Right cardiac atrium (tissue), 5 donors: ENCODE results near the gene C1orf53. TPM values are rescaled to one million over a fixed set of nuclear protein-coding genes. Genes with fewer than 3 reads are reported as not detected.

ENCODE experiments used
- ATAC-seq, 2 donors: fragments of 200-7000 bp; cut with Tn5 transposase; one replicate each; pipeline versions ENCODE4 v1.8.0 to v1.9.1; 2020; ENCODE audit warnings: moderate library complexity in 2 of 2, mild to moderate bottlenecking in 1 of 2
- DNase-seq, 3 donors: peaks; one replicate each; pipeline ENCODE4 v3.0.0-alpha.2; 2020
- H3K27ac ChIP-seq: one replicate; pipeline ENCODE4 v1.5.1; 2013; ENCODE audit warnings: mild to moderate bottlenecking, low read length, control low read depth, moderate library complexity
- H3K27me3 ChIP-seq: one replicate; pipeline ENCODE4 v1.6.1; 2013; ENCODE audit not compliant: control insufficient read depth, insufficient read depth
- H3K4me1 ChIP-seq: one replicate; pipeline ENCODE4 v1.6.1; 2013; ENCODE audit warnings: low read length; ENCODE audit not compliant: control insufficient read depth, insufficient read depth
- H3K4me3 ChIP-seq: one replicate; pipeline ENCODE4 v1.5.1; 2013; ENCODE audit warnings: low read length, control low read depth
- H3K9me3 ChIP-seq: one replicate; pipeline ENCODE4 v1.6.1; 2013; ENCODE audit warnings: low read length; ENCODE audit not compliant: control insufficient read depth
- WGBS: extraction: QIAGEN DNeasy Blood & Tissue Kit; methylation state at CpG from one replicate; pipeline ENCODE4 v1.1.7; 2013; 5-methylcytosine and 5-hydroxymethylcytosine counted together
- intact Hi-C, 4 donors: fragments of 100-400 bp; cut with DNase I; formaldehyde crosslinking; loops; one replicate each; pipeline versions ENCODE4 v1.11.0 to v1.14.0; 2022 to 2023
- polyA plus RNA-seq: library from polyadenylated mRNA; stranded (reverse); fragments of 200-250 nt; gene quantifications from one replicate; pipeline ENCODE4 v1.2.3, GENCODE V29; 2013
- total RNA-seq, 4 donors: library from RNA; stranded (reverse); fragmentation: NEBNext Ultra II Directional; extraction: Animal tissue kit (Norgen Biotek cat#: 25700); gene quantifications; one replicate each; pipeline ENCODE4 v1.2.1, GENCODE V29; 2021
- donor health status: healthy with polysubstance abuse.
- donor health status: DM: no; HTN: yes; CAD: no.
- donor health status: DM: no; HTN: no; CAD: no.
- donor health status: DM: no; HTN: yes; CAD: no; lungs with severe emphysema.
- donor health status: DM: yes; HTN: yes; CAD: no.

Gene C1orf53
- total and polyA plus RNA-seq, 5 donors = 4.0 to 12.7 (median 7.5) TPM

DNA sequence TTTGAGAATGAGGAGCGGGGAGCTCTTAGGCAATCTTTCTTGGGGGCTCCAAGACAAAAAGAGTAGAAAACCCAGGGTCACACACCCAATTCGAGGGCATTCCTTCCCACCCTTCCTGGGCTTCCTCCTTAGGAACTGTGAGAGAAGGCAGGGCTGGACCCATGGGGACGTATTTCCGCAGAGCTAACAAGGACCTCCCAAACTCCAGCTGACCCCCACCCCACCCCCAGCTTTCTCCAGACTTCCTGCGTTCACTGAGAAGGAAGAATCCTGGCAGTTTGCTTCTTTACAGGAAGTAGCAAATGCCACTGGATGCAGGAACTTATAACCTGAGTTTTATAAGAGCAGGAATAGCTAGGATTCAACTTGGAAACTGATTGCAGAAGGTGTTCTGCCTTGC, 12.1 kb downstream of the C1orf53 start:
- intact Hi-C loops = loop anchor here in 2 of 4 donors (10.0 kb wide), 1 partner anchor 300 kb away; no protein-coding TSS in a partner anchor
- peaks cover 14% of the 10 kb centered on the region for H3K4me1 ChIP-seq
- ATAC-seq (no peak), DNase-seq (peak in 1 of 3 donors; percentile 15)
- no peak overlapping the region for H3K4me3 ChIP-seq
- H3K27ac ChIP-seq = no peak overlapping the region
- peaks cover 2% of the 10 kb centered on the region for H3K27me3 ChIP-seq
- 23% methylated on average over 5 of the region's 5 CpGs for WGBS
- H3K9me3 ChIP-seq = no peaks in the 10 kb centered on the region

DNA sequence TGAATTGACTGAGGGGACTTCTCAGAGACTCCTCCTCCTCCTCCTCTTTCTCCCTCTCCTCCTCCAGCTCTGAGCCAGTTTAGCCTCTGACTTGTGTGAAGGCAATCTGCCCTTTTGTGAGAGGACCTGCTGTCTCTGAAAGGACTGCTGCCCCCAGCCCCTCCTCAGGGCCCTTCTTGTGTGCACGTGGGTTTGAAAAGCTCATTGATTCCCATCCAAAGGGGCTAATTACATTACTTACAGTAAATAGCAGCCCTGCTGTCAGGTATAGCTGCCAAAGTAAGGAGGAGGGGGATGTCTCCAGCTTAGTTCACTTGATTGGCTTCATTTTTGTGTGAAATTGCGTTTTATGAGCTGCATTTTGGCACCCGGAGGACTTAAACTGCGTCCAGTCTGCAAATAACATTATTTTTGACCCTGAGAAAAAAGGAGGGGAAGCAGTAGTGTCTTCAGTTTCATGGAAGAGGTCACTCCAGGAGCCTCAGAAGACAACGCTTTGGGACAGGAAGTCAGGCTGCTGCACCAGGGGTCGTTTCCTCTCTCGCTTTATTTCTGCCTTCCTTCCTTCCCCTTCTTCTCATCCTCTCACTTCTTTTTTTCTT, 12.9 kb downstream of the C1orf53 start:
- Histone ChIP-seq H3K27ac (no peak overlapping the region), H3K4me1 (peaks cover 13% of the 10 kb centered on the region), H3K27me3 (no peaks in the 10 kb centered on the region), H3K9me3 (no peaks in the 10 kb centered on the region), H3K4me3 (peak overlapping the region; percentile 39)
- no peak for ATAC-seq
- WGBS = 4% methylated on average over 7 of the region's 7 CpGs
- intact Hi-C loops = loop anchor here in 2 of 4 donors (10.0 kb wide), 1 partner anchor 301 kb away; no protein-coding TSS in a partner anchor
- no peak for DNase-seq

GRCh38 chr1:197915862-197916499, 13.6 kb downstream of the C1orf53 start:
- Histone ChIP-seq H3K9me3 (no peaks in the 10 kb centered on the region), H3K4me1 (peaks cover 10% of the 10 kb centered on the region), H3K27ac (no peak overlapping the region), H3K4me3 (peak overlapping the region; percentile 39), H3K27me3 (no peaks in the 10 kb centered on the region)
- DNase-seq (peak; percentile 75 to 85 (median 84)), ATAC-seq (peak; percentile 54 to 69)
- intact Hi-C loops = loop anchor here in 2 of 4 donors (10.0 kb wide), 1 partner anchor 301 kb away; no protein-coding TSS in a partner anchor
- whole genome bisulfite sequencing = under 1% methylated on average over 42 of the region's 42 CpGs

DNA sequence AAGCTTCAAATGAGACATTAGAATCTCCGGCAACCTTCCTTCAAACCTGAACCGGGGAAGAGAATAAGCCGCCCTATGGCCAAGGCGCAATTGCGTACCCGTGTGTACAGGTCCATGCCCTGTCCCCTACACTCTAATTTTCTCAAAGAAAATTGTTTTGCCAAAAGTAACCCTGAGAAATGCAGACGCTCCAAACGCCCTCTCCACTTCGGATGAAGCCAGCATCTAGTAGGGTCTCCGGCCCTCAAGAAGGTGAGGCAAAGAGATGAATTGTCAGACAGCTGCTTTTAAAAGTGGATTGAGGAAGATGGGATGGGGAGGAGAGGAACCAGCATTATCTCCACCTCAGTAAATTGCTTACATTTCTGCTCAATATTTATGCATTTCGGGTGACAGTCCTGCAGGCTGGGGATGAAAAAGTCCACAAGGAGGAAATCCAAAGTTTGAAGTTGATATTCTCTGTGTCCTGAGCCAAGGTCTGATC, 14.1 kb downstream of the C1orf53 start:
- Histone ChIP-seq H3K4me1 (peaks cover 9% of the 10 kb centered on the region), H3K9me3 (no peaks in the 10 kb centered on the region), H3K27me3 (no peaks in the 10 kb centered on the region), H3K27ac (no peak overlapping the region), H3K4me3 (peak overlapping the region; percentile 39)
- ATAC-seq (no peak), DNase-seq (no peak)
- WGBS = 7% methylated on average over 11 of the region's 11 CpGs
- intact Hi-C loops = loop anchor here in 2 of 4 donors (10.0 kb wide), 1 partner anchor 302 kb away; no protein-coding TSS in a partner anchor

DNA sequence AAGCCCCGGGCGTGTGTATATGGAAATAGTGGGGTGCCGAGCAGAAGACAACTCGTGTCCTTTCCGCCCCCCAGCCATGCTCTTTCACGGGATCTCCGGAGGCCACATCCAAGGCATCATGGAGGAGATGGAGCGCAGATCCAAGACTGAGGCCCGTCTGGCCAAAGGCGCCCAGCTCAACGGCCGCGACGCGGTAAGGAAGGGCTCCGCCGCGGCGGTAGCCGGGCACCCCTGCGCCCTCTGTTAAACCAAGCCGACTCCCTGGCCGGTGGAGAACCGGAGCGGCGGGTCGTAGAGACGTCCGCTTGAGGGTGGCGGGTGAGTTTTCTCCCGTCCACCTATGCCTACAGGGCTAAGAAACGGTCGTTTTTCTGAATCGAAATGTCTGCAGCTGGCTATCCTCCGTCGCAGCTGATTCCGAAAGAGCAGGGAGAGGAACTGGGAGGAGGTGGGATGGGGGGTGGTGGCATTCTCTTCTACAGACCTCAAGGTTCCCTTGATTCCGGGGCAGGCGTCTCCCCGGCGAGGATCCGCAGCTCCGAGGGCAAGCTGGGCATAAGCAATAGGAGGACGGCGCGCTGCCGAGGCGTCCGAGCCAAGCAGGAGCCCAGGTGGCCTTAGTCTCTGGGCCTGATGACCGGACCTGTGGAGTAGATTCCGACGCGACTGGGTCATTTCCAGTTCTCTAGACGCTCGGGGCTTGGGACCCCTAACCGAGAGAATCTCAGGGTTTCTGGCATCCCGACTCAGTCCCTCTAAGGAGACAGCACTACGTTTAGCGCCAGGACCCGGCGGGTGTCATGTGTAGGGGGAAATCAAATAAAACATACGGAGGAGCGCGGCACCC, 15.6 kb downstream of the C1orf53 start:
- H3K4me3 ChIP-seq = peak overlapping the region; percentile 39
- H3K27ac ChIP-seq = no peak overlapping the region
- intact Hi-C loops = loop anchor here in 2 of 4 donors (10.0 kb wide), 1 partner anchor 303 kb away; no protein-coding TSS in a partner anchor
- H3K9me3 ChIP-seq = no peaks in the 10 kb centered on the region
- no peaks in the 10 kb centered on the region for H3K27me3 ChIP-seq
- DNase-seq = peak in 2 of 3 donors; percentile 41 to 62
- peaks cover 9% of the 10 kb centered on the region for H3K4me1 ChIP-seq
- ATAC-seq = peak; percentile 24 to 32
- 1% methylated on average over 64 of the region's 64 CpGs for WGBS

DNA sequence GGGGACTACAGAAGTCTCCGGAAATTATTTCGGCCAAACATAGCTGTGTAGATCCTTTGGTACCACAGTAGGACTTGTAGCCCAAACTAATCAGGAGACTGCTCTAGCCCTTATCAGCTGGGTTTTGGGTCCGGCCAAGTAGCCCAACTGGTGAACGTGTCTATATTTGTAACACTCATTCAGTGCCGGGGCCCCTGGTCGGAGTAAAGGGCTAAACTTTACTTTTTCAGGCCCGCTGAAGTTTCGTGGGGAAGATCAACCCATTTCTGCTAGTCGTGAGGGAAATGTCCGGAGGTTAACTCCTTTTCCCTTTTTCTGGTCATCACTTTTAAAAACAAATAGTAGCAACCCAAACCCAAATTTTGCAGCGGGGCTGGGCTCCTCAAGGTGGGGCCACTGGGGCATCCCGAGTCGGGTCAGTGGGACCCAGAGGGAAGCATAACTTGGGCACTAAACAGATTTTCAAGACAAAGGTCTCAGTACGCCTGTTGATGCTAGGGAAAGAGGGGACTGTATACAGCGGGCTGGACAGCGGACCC, 16.4 kb downstream of the C1orf53 start:
- Histone ChIP-seq H3K9me3 (no peaks in the 10 kb centered on the region), H3K4me1 (peaks cover 4% of the 10 kb centered on the region), H3K27me3 (no peaks in the 10 kb centered on the region), H3K27ac (no peak overlapping the region), H3K4me3 (peak overlapping the region; percentile 39)
- ATAC-seq = no peak
- intact Hi-C loops = loop anchor here in 2 of 4 donors (10.0 kb wide), 1 partner anchor 304 kb away; no protein-coding TSS in a partner anchor
- peak in 1 of 3 donors; percentile 34 for DNase-seq
- 11% methylated on average over 16 of the region's 16 CpGs for WGBS

DNA sequence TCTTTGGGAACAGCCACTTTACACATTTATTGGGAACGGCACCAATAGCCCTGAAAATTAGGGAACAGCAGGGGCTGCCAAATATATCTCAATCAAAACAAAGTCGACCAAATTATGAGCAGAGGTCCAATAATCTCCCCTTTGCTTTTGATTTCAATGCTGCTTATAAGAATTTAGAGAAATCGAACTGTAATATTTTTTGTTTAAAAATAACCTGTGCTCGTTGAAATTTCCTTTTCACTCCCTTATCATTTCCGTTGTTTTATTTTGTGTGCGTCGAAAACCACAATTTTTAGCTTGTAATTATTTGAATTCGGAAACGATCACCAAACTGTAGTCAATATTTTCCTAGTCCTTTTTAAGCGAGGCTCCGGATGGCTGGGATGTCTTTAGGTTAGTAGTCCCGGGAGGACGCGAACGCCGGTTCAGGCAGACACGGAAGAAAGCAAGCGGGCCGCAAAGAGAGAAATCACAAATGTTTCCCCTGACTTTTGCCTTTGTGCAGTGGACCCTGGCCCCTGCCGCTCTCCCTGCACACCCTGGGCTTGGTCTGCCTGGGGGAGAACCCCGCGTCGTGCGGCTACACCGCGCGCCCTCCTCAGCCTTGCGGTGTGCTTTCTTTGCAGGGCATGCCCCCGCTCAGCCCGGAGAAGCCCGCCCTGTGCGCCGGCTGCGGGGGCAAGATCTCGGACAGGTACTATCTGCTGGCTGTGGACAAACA, 17.1 kb downstream of the C1orf53 start:
- intact Hi-C loops = loop anchor here in 3 of 4 donors (10.0 kb wide), 2 partner anchors 305 to 395 kb away; no protein-coding TSS in a partner anchor
- H3K27ac ChIP-seq = no peak overlapping the region
- peak in 1 of 3 donors; percentile 49 for DNase-seq
- ATAC-seq = no peak
- no peaks in the 10 kb centered on the region for H3K9me3 ChIP-seq
- peaks cover 4% of the 10 kb centered on the region for H3K4me1 ChIP-seq
- WGBS = 22% methylated on average over 35 of the region's 35 CpGs
- no peak overlapping the region for H3K4me3 ChIP-seq
- no peaks in the 10 kb centered on the region for H3K27me3 ChIP-seq

GRCh38 chr1:197920067-197920396, 17.6 kb downstream of the C1orf53 start:
- no peak for ATAC-seq
- DNase-seq = no peak
- no peaks in the 10 kb centered on the region for H3K9me3 ChIP-seq
- H3K4me1 ChIP-seq = peaks cover 4% of the 10 kb centered on the region
- H3K27me3 ChIP-seq = no peaks in the 10 kb centered on the region
- intact Hi-C loops = loop anchor here in 2 of 4 donors (10.0 kb wide), 2 partner anchors 305 to 395 kb away; no protein-coding TSS in a partner anchor
- WGBS = 31% methylated on average over 11 of the region's 11 CpGs
- no peak overlapping the region for H3K4me3 ChIP-seq
- no peak overlapping the region for H3K27ac ChIP-seq

GRCh38 chr1:197920414-197921117, 18.1 kb downstream of the C1orf53 start:
- H3K27ac ChIP-seq = no peak overlapping the region
- DNase-seq (no peak), ATAC-seq (no peak)
- 36% methylated on average over 19 of the region's 19 CpGs for WGBS
- intact Hi-C loops = loop anchor here in 2 of 4 donors (10.0 kb wide), 2 partner anchors 306 to 396 kb away; no protein-coding TSS in a partner anchor
- peaks cover 4% of the 10 kb centered on the region for H3K4me1 ChIP-seq
- no peaks in the 10 kb centered on the region for H3K27me3 ChIP-seq
- no peaks in the 10 kb centered on the region for H3K9me3 ChIP-seq
- no peak overlapping the region for H3K4me3 ChIP-seq
